ENCODE results near the gene TMEM94. TPM values are rescaled to one million over a fixed set of nuclear protein-coding genes. Genes with fewer than 3 reads are reported as not detected.

The TMEM94 gene
- total and polyA plus RNA-seq, 2 of the 13 experiments (the other 11 are each of a cell fraction or from before 2014, with no cell fraction given) = 32.6 to 134 TPM

GRCh38 chr17:75524970-75525805, 68.8 kb downstream of the TMEM94 start, which contains the start of gene LLGL2 (continued):
- no peak for TF ChIP-seq THAP7 (CRISPR knock-in tag; IDR thresholded peaks at IDR 0.05)
- peak; percentile 84; the same call in 1 of the 2 replicates for TF ChIP-seq SATB2 (CRISPR knock-in tag; IDR thresholded peaks at IDR 0.05)
- no peak; the same call in 1 of the 2 replicates for TF ChIP-seq ZNF124 (CRISPR knock-in tag; IDR thresholded peaks at IDR 0.05)
- no peak for TF ChIP-seq MLX (CRISPR knock-in tag; IDR thresholded peaks at IDR 0.05)
- TF ChIP-seq ZNF570 (CRISPR knock-in tag; IDR thresholded peaks at IDR 0.05; ENCODE audit: borderline replicate concordance) = no peak
- TF ChIP-seq ZNF660 (CRISPR knock-in tag; IDR thresholded peaks at IDR 0.05; ENCODE audit: borderline replicate concordance, low read depth) = no peak
- no peak; the same call in 1 of the 2 replicates for TF ChIP-seq IRF2 (CRISPR knock-in tag; IDR thresholded peaks at IDR 0.05)
- TF ChIP-seq ZNF253 (CRISPR knock-in tag; IDR thresholded peaks at IDR 0.05; ENCODE audit: borderline replicate concordance) = no peak
- TF ChIP-seq CSRNP1 (CRISPR knock-in tag; IDR thresholded peaks at IDR 0.05) = no peak
- peak; percentile 70; the same call in 1 of the 2 replicates for TF ChIP-seq MXD3 (CRISPR knock-in tag; IDR thresholded peaks at IDR 0.05)
- no peak for TF ChIP-seq CHCHD3 (CRISPR knock-in tag; IDR thresholded peaks at IDR 0.05)
- no peak for TF ChIP-seq ZNF772 (CRISPR knock-in tag; IDR thresholded peaks at IDR 0.05)
- no peak for TF ChIP-seq BCL3 (CRISPR knock-in tag; IDR thresholded peaks at IDR 0.05)
- TF ChIP-seq ZNF142 (CRISPR knock-in tag; IDR thresholded peaks at IDR 0.05) = 0 out of 2 replicates have a peak, but pooled peaks have one; percentile 58
- TF ChIP-seq ZNF136 (CRISPR knock-in tag; IDR thresholded peaks at IDR 0.05; ENCODE audit: low read depth) = peak; percentile 27; the same call in 1 of the 2 replicates
- TF ChIP-seq ZNF790 (CRISPR knock-in tag; IDR thresholded peaks at IDR 0.05; ENCODE audit: borderline replicate concordance) = 0 out of 2 replicates have a peak, but pooled peaks have one; percentile 57
- TF ChIP-seq RCOR2 (CRISPR knock-in tag; IDR thresholded peaks at IDR 0.05) = no peak
- no peak for TF ChIP-seq ZNF282 (IDR thresholded peaks at IDR 0.05; ENCODE audit: partially characterized antibody)

Data from HepG2 (cell line).